ENCODE results near the gene PRPSAP2. TPM values are rescaled to one million over a fixed set of nuclear protein-coding genes. Genes with fewer than 3 reads are reported as not detected.
"Not testable (repeated sequence)": the region's sequence is repeated elsewhere in the genome, so short reads cannot be mapped to it uniquely, and the experiment has no call there.

PRPSAP2 gene, protein sequence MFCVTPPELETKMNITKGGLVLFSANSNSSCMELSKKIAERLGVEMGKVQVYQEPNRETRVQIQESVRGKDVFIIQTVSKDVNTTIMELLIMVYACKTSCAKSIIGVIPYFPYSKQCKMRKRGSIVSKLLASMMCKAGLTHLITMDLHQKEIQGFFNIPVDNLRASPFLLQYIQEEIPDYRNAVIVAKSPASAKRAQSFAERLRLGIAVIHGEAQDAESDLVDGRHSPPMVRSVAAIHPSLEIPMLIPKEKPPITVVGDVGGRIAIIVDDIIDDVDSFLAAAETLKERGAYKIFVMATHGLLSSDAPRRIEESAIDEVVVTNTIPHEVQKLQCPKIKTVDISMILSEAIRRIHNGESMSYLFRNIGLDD
- total RNA-seq (10 to 100 TPM; 49.7 to 51.6 TPM), polyA plus RNA-seq (38.4 TPM)

DNA sequence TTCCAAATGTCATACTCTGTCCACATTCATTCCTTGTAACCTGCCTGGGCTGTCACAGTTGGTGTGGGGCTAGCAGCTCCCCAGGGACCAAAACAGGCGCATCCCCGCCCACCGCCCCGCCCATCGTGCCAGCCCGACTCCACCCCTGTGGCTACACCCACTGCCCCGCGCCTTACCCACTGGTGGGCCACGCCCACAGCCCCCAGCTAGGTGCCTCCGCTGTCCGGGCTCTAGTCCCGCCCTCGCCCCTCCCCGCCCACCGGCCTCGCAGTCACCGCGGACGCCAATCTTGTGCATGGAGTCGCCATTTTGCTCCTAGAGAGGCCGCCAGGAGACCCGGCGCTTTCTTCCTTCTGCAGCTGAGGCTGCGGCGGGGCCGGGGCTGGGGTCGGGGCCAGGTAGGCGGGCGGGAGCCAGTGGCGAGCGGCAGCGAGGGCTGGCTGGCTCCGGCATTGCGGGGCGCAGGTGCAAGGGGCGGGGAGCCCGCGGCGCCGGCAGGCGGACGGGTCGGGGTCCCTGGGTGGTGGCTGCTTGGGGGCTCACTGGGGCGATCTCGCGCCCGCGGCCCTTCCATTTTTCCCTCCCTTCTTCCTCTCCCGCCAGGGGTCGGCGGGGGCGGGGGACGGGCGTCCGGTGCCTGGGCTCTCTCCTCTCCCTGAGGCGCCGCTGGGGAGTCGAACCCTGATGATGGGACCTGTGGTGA, at the start of gene PRPSAP2:
PRPSAP2 (plus strand) TSS at position 268 of the 703 bp plus-strand sequence. CDS start 7,703 bp downstream, outside the sequence.
- Mint-ChIP-seq H3K4me3 (peak within 1 kb of the TSS; percentile 90 to 93 (median 92)), H3K36me3 (peaks cover 0 to 6% (median 0%) of the 10 kb centered on the region in 3 donors), H3K4me1 (peaks cover 51 to 63% (median 63%) of the 10 kb centered on the region in 3 donors), H3K27ac (peak within 1 kb of the TSS; percentile 62 to 96 (median 92)), H3K27me3 (no peaks in the 10 kb centered on the region), H3K9me3 (no peaks in the 10 kb centered on the region)
- H3K36me3 ChIP-seq (ENCODE audit: insufficient read depth, low read length): no peaks in the 10 kb centered on the region
- ChIA-PET CTCF (interaction anchor here (1.0 to 1.8 kb wide), 4 partner anchors 8 to 232 kb away, joined by 3 to 7 read pairs (median 4); no protein-coding TSS in a partner anchor), POLR2A (interaction anchor here (0.6 to 1.0 kb wide), 3 partner anchors 43 to 167 kb away, joined by 3 to 4 read pairs (median 3); no protein-coding TSS in a partner anchor)
- H3K4me1 ChIP-seq (ENCODE audit: insufficient read depth, low read length): peaks cover 42% of the 10 kb centered on the region
- DNase-seq: peak; percentile 89 to 97 (median 91)
- peak within 1 kb of the TSS; percentile 66 for H3K4me3 ChIP-seq (ENCODE audit: low read length)
- H3K27ac ChIP-seq (ENCODE audit: low read depth, low read length): peak within 1 kb of the TSS; percentile 77
- no peaks in the 10 kb centered on the region for H3K9me3 ChIP-seq (ENCODE audit: low read length)
- no peaks in the 10 kb centered on the region for H3K27me3 ChIP-seq (ENCODE audit: insufficient read depth, low read length, poor library complexity, severe bottlenecking)

DNA sequence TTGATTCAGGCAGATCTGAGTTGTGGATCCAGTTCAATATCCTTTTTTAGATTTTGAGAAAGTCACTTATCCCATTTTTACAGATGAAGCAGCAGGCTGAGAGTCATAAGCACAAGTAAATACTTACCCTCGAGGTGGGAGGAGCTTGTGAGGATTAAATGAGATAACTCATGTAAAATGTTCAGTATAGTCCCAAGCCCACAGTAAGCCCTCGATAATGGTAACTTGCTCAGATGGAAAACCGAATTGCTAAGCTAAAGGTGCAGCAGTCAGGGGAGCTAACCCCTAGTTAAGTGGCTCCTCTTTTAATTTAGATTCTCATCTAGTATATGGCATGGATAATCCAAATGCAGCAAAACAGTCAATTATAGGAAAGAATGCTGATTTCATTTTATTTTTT, 42.0 kb upstream of the PRPSAP2 start:
- POLR2A ChIA-PET; H3K9me3 Mint-ChIP-seq; H3K4me3 ChIP-seq (ENCODE audit: low read length); H3K4me1 ChIP-seq (ENCODE audit: insufficient read depth, low read length); H3K27ac Mint-ChIP-seq; H3K4me3 Mint-ChIP-seq; H3K27me3 ChIP-seq (ENCODE audit: insufficient read depth, low read length, poor library complexity, severe bottlenecking); DNase-seq; H3K27ac ChIP-seq (ENCODE audit: low read depth, low read length); CTCF ChIA-PET; H3K36me3 ChIP-seq (ENCODE audit: insufficient read depth, low read length); H3K9me3 ChIP-seq (ENCODE audit: low read length); H3K4me1 Mint-ChIP-seq; H3K36me3 Mint-ChIP-seq: not testable (repeated sequence)
- peaks cover 1 to 10% of the 10 kb centered on the region in 2 donors for H3K27me3 Mint-ChIP-seq

DNA sequence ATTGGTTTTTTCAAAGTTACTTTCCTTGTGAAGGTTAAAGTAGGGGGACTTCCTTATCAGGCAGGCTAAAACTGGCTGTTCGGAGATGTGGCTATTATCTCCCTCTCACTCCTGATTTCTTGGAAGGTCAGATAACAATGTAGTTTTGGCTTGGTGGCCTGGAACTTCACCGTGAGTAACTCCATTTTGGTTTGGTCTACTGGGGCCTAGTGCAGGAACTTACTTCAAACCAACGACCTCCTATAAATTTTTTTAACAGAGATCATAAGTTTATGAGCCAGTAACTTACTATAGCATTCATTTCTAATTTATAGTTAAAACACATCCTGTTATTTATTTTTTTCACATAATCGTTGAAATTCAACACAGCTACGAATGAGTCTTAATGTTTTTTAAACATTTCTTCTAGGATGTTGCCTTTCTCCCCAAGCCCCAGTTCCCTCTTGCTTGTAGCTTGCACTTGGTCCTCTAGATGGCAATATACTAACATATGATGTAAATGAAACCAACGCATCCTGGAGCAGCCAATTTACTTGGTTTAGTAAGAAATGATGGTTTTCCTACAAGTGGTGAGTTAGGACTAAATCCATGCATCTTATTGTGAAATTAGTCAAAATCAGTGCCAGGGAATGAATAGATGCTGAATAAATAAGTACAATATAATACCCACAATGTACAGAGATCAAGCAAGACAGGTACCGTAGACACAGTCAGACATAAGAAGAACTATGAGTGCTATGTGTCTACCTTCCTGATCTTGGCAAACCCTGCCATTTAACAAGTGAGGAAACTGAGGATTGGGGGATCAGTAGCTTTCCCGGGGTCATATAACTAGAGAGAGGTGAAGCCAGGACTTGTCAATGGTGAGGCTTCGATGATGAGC, 41.2 kb upstream of the PRPSAP2 start:
- H3K36me3 ChIP-seq (ENCODE audit: insufficient read depth, low read length); H3K36me3 Mint-ChIP-seq; H3K9me3 ChIP-seq (ENCODE audit: low read length); POLR2A ChIA-PET; H3K4me1 ChIP-seq (ENCODE audit: insufficient read depth, low read length); H3K27me3 ChIP-seq (ENCODE audit: insufficient read depth, low read length, poor library complexity, severe bottlenecking); H3K27ac Mint-ChIP-seq; H3K27ac ChIP-seq (ENCODE audit: low read depth, low read length); CTCF ChIA-PET; H3K4me3 ChIP-seq (ENCODE audit: low read length); H3K9me3 Mint-ChIP-seq; H3K4me1 Mint-ChIP-seq; H3K4me3 Mint-ChIP-seq: not testable (repeated sequence)
- H3K27me3 Mint-ChIP-seq: peaks cover 1 to 17% of the 10 kb centered on the region in 2 donors
- DNase-seq: peak in 4 of 5 donors; percentile 30 to 61 (median 52)

DNA sequence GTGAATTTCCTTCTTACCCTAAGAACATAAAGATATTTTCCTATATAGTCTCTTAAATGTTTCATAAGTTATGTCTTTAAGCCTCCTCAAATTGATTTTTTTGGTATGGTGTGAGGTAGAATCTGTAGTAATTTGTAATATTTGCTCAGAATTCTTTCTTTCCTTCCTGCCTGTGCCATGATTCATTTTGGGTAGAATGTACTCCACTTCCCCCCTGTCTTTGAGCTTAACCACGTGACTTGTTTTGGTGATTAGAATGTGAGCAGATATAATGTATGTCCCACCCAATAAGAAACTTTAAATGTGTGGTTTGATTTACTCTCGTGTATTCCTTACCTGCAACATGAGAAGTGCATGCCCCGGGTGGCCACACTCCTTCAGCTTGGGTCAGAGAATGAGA, 36.5 kb upstream of the PRPSAP2 start:
- H3K27me3 ChIP-seq (ENCODE audit: insufficient read depth, low read length, poor library complexity, severe bottlenecking); H3K36me3 ChIP-seq (ENCODE audit: insufficient read depth, low read length); H3K27ac ChIP-seq (ENCODE audit: low read depth, low read length); DNase-seq; CTCF ChIA-PET; H3K27ac Mint-ChIP-seq; H3K4me1 ChIP-seq (ENCODE audit: insufficient read depth, low read length); H3K36me3 Mint-ChIP-seq; H3K9me3 Mint-ChIP-seq; H3K4me3 ChIP-seq (ENCODE audit: low read length); H3K9me3 ChIP-seq (ENCODE audit: low read length); H3K4me1 Mint-ChIP-seq; H3K4me3 Mint-ChIP-seq; POLR2A ChIA-PET: not testable (repeated sequence)
- peaks cover 1 to 22% of the 10 kb centered on the region in 2 donors for H3K27me3 Mint-ChIP-seq

DNA sequence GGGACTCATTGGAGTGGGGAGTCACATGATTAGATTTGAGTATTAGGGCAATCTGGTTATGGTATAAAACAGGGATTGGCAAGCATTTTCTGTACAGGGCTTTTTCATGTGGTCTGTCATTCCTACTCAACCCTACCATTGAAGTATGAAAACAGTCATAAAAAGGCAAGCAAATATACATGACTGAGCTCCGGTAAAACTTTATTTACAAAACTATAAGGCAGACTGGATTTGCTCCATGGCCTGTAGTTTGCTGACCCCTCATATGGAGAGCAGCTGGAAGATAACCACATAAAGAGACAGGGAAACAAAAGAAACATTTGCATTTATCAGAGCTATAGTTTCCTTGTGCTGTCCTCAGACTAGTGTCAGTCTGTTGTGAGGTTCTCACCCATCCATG, 30.3 kb upstream of the PRPSAP2 start:
- H3K27me3 Mint-ChIP-seq; CTCF ChIA-PET; H3K36me3 ChIP-seq (ENCODE audit: insufficient read depth, low read length): not testable (repeated sequence)

DNA sequence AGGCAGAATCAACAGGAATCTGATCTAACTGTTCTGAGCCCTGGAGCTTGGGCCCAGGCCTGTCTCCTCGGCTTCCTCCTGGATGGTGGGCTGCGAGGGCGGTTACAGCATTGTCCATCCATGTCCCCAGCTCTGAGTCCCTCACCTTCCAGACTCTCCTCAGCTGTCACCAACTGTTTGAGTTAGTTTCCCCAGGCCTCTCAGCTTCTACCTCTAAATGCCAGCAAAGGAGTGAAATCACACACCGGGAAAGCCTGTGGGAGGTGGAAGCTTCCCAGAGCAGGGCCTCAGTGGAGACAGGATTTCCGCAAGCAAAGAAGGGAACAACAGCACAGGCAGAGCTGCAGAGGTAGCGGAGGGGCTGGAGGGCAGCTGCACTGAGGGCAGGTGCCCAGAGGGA, 9.4 kb upstream of the PRPSAP2 start:
- Histone ChIP-seq H3K27me3 (ENCODE audit: insufficient read depth, low read length, poor library complexity, severe bottlenecking) (no peaks in the 10 kb centered on the region), H3K4me1 (ENCODE audit: insufficient read depth, low read length) (no peaks in the 10 kb centered on the region), H3K4me3 (ENCODE audit: low read length) (no peak overlapping the region), H3K9me3 (ENCODE audit: low read length) (no peaks in the 10 kb centered on the region), H3K27ac (ENCODE audit: low read depth, low read length) (no peak overlapping the region), H3K36me3 (ENCODE audit: insufficient read depth, low read length) (no peaks in the 10 kb centered on the region)
- POLR2A ChIA-PET: no interaction called here
- no peak for DNase-seq
- H3K9me3 Mint-ChIP-seq: no peaks in the 10 kb centered on the region
- no peak overlapping the region for H3K4me3 Mint-ChIP-seq
- CTCF ChIA-PET: no interaction called here
- peaks cover 0 to 5% of the 10 kb centered on the region in 2 donors for H3K27me3 Mint-ChIP-seq
- no peaks in the 10 kb centered on the region for H3K36me3 Mint-ChIP-seq
- H3K27ac Mint-ChIP-seq: no peak overlapping the region
- no peaks in the 10 kb centered on the region for H3K4me1 Mint-ChIP-seq

More for the DNA sequence above, 30.3 kb upstream of the PRPSAP2 start:
- H3K4me3 ChIP-seq (ENCODE audit: low read length); H3K9me3 Mint-ChIP-seq; H3K36me3 Mint-ChIP-seq; H3K27me3 ChIP-seq (ENCODE audit: insufficient read depth, low read length, poor library complexity, severe bottlenecking); H3K4me1 ChIP-seq (ENCODE audit: insufficient read depth, low read length); H3K4me1 Mint-ChIP-seq; H3K27ac ChIP-seq (ENCODE audit: low read depth, low read length); POLR2A ChIA-PET; H3K9me3 ChIP-seq (ENCODE audit: low read length); DNase-seq; H3K4me3 Mint-ChIP-seq; H3K27ac Mint-ChIP-seq: not testable (repeated sequence)

DNA sequence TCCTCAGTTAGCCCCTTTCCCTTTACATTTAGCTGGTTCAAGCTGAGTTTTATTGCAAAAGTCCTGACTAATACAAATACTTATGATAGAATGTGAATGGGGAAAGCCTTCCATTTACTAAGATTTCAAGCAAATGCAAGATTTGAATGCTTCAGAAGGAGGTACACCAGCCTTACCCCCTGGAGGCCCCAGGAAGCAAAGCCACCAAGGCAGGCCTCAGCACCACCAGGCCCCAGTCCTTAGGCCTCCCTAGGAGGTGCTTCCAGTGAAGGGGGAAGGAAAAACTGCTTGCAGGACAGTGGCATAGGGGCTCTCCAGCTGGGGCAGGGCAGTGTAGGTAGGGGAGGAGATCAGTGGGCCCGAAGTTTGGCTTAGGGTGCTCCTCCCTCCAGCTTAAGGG, 7.3 kb upstream of the PRPSAP2 start:
- CTCF ChIA-PET: no interaction called here
- POLR2A ChIA-PET: no interaction called here
- peak overlapping the region in 1 of 8 donors; percentile 66 for H3K27ac Mint-ChIP-seq
- no peaks in the 10 kb centered on the region for H3K9me3 ChIP-seq (ENCODE audit: low read length)
- no peak overlapping the region for H3K27ac ChIP-seq (ENCODE audit: low read depth, low read length)
- no peak for DNase-seq
- peaks cover 8 to 9% (median 9%) of the 10 kb centered on the region in 3 donors for H3K4me1 Mint-ChIP-seq
- no peaks in the 10 kb centered on the region for H3K9me3 Mint-ChIP-seq
- H3K36me3 ChIP-seq (ENCODE audit: insufficient read depth, low read length): no peaks in the 10 kb centered on the region
- H3K36me3 Mint-ChIP-seq: no peaks in the 10 kb centered on the region
- peaks cover 7% of the 10 kb centered on the region for H3K4me1 ChIP-seq (ENCODE audit: insufficient read depth, low read length)
- peaks cover 0 to 5% of the 10 kb centered on the region in 2 donors for H3K27me3 Mint-ChIP-seq
- H3K4me3 ChIP-seq (ENCODE audit: low read length): no peak overlapping the region
- H3K4me3 Mint-ChIP-seq: no peak overlapping the region
- no peaks in the 10 kb centered on the region for H3K27me3 ChIP-seq (ENCODE audit: insufficient read depth, low read length, poor library complexity, severe bottlenecking)

DNA sequence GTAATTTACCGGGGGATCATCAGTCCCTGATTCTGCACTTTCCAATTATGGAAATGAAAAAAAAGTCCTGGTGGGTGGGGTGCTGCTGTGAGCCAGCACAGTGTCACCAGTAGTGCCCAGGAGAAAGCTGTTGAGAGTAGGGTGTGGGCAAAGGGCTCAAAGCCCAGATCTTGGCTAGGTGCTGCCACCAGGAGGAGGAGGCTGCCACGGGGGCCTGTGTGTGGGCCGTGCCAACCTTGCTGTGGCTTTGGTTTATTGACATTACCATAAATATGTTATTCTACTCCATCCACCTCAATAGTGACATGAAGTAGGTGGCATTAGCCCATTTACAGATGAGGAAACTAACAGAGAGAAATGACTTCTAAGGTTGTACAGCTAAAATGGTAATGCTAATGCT, 6.7 kb upstream of the PRPSAP2 start:
- peaks cover 8% of the 10 kb centered on the region for H3K4me1 ChIP-seq (ENCODE audit: insufficient read depth, low read length)
- peaks cover 0 to 1% (median 0%) of the 10 kb centered on the region in 3 donors for H3K36me3 Mint-ChIP-seq
- H3K36me3 ChIP-seq (ENCODE audit: insufficient read depth, low read length): no peaks in the 10 kb centered on the region
- no peak for DNase-seq
- no peaks in the 10 kb centered on the region for H3K9me3 ChIP-seq (ENCODE audit: low read length)
- POLR2A ChIA-PET: no interaction called here
- no peak overlapping the region for H3K27ac ChIP-seq (ENCODE audit: low read depth, low read length)
- CTCF ChIA-PET: no interaction called here
- H3K4me1 Mint-ChIP-seq: peaks cover 13 to 14% (median 14%) of the 10 kb centered on the region in 3 donors
- H3K27me3 Mint-ChIP-seq: peaks cover 0 to 5% of the 10 kb centered on the region in 2 donors
- H3K27ac Mint-ChIP-seq: no peak overlapping the region
- no peaks in the 10 kb centered on the region for H3K9me3 Mint-ChIP-seq
- H3K27me3 ChIP-seq (ENCODE audit: insufficient read depth, low read length, poor library complexity, severe bottlenecking): no peaks in the 10 kb centered on the region
- H3K4me3 Mint-ChIP-seq: no peak overlapping the region
- H3K4me3 ChIP-seq (ENCODE audit: low read length): no peak overlapping the region

Data from CD8-positive, alpha-beta memory T cell (primary cell).